Neural cell (in vitro differentiated cells): ENCODE data around the gene PTK6. TPM values are rescaled to one million over a fixed set of nuclear protein-coding genes. Genes with fewer than 3 reads are reported as not detected.

Experiments
- H2AFZ ChIP-seq: fragments of 200-600, 300-800 bp; sonication (generic), shearing (Covaris generic); 2 replicates; pipeline ENCODE4 v1.6.0; 2014; ENCODE audit warnings: low read depth, mild to moderate bottlenecking, antibody characterized with exemption, low read length, moderate library complexity
- H3F3A ChIP-seq: fragments of 200-600 bp; shearing (Covaris generic); 2 replicates; pipeline ENCODE4 v1.6.1; 2016; ENCODE audit warnings: mild to moderate bottlenecking, moderate library complexity, mixed read lengths, antibody characterized with exemption, low read length; ENCODE audit not compliant: insufficient read depth, poor library complexity, severe bottlenecking
- H3K27ac ChIP-seq: fragments of 200-600, 300-800 bp; sonication (generic), shearing (Covaris generic); 2 replicates; pipeline ENCODE4 v1.5.1; 2014; ENCODE audit warnings: mild to moderate bottlenecking, low read length, moderate library complexity
- H3K27me3 ChIP-seq: fragments of 300-800, 200-600 bp; sonication (generic), shearing (Covaris generic); 2 replicates; pipeline ENCODE4 v1.6.0; 2014; ENCODE audit warnings: mild to moderate bottlenecking, low read depth, low read length, moderate library complexity; ENCODE audit not compliant: insufficient read depth
- H3K36me3 ChIP-seq: fragments of 300-800, 200-600 bp; sonication (generic), shearing (Covaris generic); 2 replicates; pipeline ENCODE4 v1.5.1; 2014; ENCODE audit warnings: mild to moderate bottlenecking, antibody characterized with exemption, low read length, moderate library complexity; ENCODE audit not compliant: insufficient read depth
- H3K4me2 ChIP-seq: fragments of 300-800, 200-600 bp; sonication (generic), shearing (Covaris generic); 2 replicates; pipeline ENCODE4 v1.6.0; 2014; ENCODE audit warnings: mild to moderate bottlenecking, low read length
- H3K4me3 ChIP-seq: fragments of 300-800, 200-600 bp; sonication (generic), shearing (Covaris generic); 2 replicates; pipeline ENCODE4 v1.5.1; 2014; ENCODE audit warnings: mild to moderate bottlenecking, low read length, moderate library complexity
- H3K79me2 ChIP-seq: fragments of 200-600 bp; shearing (Covaris generic); replicated peaks from 2 replicates; pipeline ENCODE4 v1.6.0; 2014; ENCODE audit warnings: mild to moderate bottlenecking, low read length, moderate library complexity; ENCODE audit not compliant: insufficient read depth
- H3K9ac ChIP-seq: fragments of 300-800, 200-600 bp; sonication (generic), shearing (Covaris generic); 2 replicates; pipeline ENCODE4 v1.6.1; 2016; ENCODE audit warnings: mild to moderate bottlenecking, low read length, mixed read lengths
- H3K9me2 ChIP-seq: fragments of 200-600 bp; shearing (Covaris generic); 2 replicates; pipeline ENCODE4 v1.6.1; 2016; ENCODE audit warnings: mild to moderate bottlenecking, low read length, mixed read lengths; ENCODE audit not compliant: insufficient read depth
- H3K9me3 ChIP-seq: fragments of 200-600, 300-800 bp; sonication (generic), shearing (Covaris generic); 2 replicates; pipeline ENCODE4 v1.6.1; 2016; ENCODE audit warnings: mild to moderate bottlenecking, mixed run types, low read length, moderate library complexity, mixed read lengths
- H4K20me1 ChIP-seq: fragments of 200-600 bp; shearing (Covaris generic); 2 replicates; pipeline ENCODE4 v1.6.1; 2016; ENCODE audit warnings: mild to moderate bottlenecking, mixed run types; ENCODE audit not compliant: insufficient read depth
- EP300 ChIP-seq: fragments of 450-650 bp; conservative IDR thresholded peaks from 2 replicates; pipeline ENCODE4 v1.6.1; 2014; ENCODE audit warnings: antibody characterized with exemption, mild to moderate bottlenecking, moderate library complexity; ENCODE audit not compliant: poor library complexity, severe bottlenecking
- EZH2 ChIP-seq: fragments of 200-600, 300-800 bp; shearing (Covaris generic), sonication (generic); IDR thresholded peaks from 2 replicates; pipeline ENCODE4 v1.6.1; 2014; ENCODE audit warnings: antibody characterized with exemption, low read length, borderline replicate concordance, mild to moderate bottlenecking; ENCODE audit not compliant: insufficient read depth, poor library complexity, severe bottlenecking
- MXI1 ChIP-seq: fragments of 450-650 bp; conservative IDR thresholded peaks from 2 replicates; pipeline ENCODE4 v1.6.1; 2014; ENCODE audit warnings: antibody characterized with exemption, mild to moderate bottlenecking; ENCODE audit not compliant: poor library complexity, severe bottlenecking
- POLR2AphosphoS5 ChIP-seq: IDR thresholded peaks from 2 replicates; pipeline ENCODE4 v1.6.1; 2012
- RAD21 ChIP-seq: fragments of 450-650 bp; conservative IDR thresholded peaks from 2 replicates; pipeline ENCODE4 v1.6.1; 2014; ENCODE audit warnings: antibody characterized with exemption, mild to moderate bottlenecking, moderate library complexity
- SMC3 ChIP-seq: fragments of 450-650 bp; conservative IDR thresholded peaks from 2 replicates; pipeline ENCODE4 v1.6.1; 2014; ENCODE audit warnings: antibody characterized with exemption, mild to moderate bottlenecking, moderate library complexity; ENCODE audit not compliant: poor library complexity
- TAF1 ChIP-seq: IDR thresholded peaks from 2 replicates; pipeline ENCODE4 v1.6.1; 2012; ENCODE audit warnings: low read depth
- polyA plus RNA-seq: library from polyadenylated mRNA; depleted of rRNA; stranded (reverse); fragments of >200 nt; gene quantifications from 2 replicates; pipeline ENCODE4 v1.2.3, GENCODE V29; 2014
- TF ChIP-seq, protein P1 (sequence below): fragments of 450-650 bp; IDR thresholded peaks from 2 replicates; pipeline ENCODE4 v1.5.1; 2014; ENCODE audit warnings: antibody characterized with exemption, mild to moderate bottlenecking, moderate library complexity; ENCODE audit not compliant: poor library complexity, severe bottlenecking
- TF ChIP-seq, protein P2 (sequence below): IDR thresholded peaks from 2 replicates; pipeline ENCODE4 v1.6.1; 2012; ENCODE audit warnings: borderline replicate concordance

The PTK6 gene
- polyA plus RNA-seq, 1 donor from 2014 or later, result not detected

DNA sequence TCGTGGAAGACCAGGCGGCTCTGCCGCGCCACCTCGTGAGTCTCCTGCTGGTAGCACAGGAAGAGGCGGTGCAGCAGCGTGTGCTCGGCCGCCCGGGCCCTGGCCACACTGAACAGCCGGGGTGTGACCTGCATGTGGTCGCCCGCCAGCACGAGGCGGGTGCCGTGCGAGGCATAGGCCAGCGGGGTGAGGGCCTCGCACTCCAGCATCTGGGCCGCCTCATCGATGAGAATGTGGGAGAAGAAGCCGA is 29.9 kb upstream of the PTK6 start:
- Histone ChIP-seq H3K9me2 (no peaks in the 10 kb centered on the region), H3K36me3 (no peaks in the 10 kb centered on the region), H3K27me3 (no peaks in the 10 kb centered on the region), H2AFZ (no peak overlapping the region), H3F3A (no peaks in the 10 kb centered on the region), H3K4me2 (no peak overlapping the region), H3K9me3 (no peaks in the 10 kb centered on the region), H3K27ac (no peak overlapping the region), H3K79me2 (no peaks in the 10 kb centered on the region), H4K20me1 (no peaks in the 10 kb centered on the region), H3K4me3 (no peak overlapping the region), H3K9ac (no peak overlapping the region)
- TF ChIP-seq EP300, result no peak
- TF ChIP-seq TAF1, result no peak

DNA sequence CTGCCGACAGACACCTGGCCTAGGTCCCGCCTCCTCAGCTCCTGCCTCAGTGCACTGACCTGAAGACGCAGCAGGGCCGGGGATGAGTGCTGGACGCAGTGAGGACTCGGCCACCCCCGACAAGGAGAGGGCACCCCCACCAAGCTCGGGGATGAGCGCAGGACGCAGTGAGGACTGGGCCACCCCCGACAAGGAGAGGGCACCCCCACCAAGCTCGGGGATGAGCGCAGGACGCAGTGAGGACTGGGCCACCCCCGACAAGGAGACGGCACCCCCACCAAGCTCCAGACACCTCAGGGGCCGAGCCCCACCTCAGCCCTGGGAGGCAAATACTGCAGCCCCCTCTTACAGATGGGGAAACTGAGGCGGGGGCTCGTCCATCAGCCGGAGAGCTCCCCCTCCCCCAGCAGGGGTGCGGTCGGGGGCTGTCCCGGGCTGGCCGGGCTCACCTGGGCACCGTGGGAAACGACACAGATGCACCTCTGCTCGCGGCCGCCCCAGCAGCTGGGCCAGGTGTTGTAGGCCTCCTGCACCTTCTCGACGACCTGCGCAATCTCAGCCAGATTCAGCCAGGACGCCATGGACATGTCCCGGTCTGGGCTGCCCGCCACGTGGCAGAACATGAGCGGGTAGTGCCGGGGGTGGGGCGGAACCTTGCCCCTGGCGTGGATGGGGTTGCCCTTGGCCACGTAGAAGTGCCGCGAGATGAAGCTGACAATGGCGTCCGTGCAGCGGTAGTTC is 29.4 kb upstream of the PTK6 start:
- H3K27me3 ChIP-seq, result no peaks in the 10 kb centered on the region
- no peaks in the 10 kb centered on the region for H4K20me1 ChIP-seq
- H3K9ac ChIP-seq, result no peak overlapping the region
- H3K9me2 ChIP-seq, result no peaks in the 10 kb centered on the region
- H2AFZ ChIP-seq, result no peak overlapping the region
- no peaks in the 10 kb centered on the region for H3K36me3 ChIP-seq
- H3K4me2 ChIP-seq, result no peak overlapping the region
- TF ChIP-seq MXI1 (no peak), TAF1 (no peak), SMC3 (no peak), POLR2AphosphoS5 (no peak), EP300 (no peak), EZH2 (no peak), RAD21 (no peak)
- TF ChIP-seq, protein P1, sequence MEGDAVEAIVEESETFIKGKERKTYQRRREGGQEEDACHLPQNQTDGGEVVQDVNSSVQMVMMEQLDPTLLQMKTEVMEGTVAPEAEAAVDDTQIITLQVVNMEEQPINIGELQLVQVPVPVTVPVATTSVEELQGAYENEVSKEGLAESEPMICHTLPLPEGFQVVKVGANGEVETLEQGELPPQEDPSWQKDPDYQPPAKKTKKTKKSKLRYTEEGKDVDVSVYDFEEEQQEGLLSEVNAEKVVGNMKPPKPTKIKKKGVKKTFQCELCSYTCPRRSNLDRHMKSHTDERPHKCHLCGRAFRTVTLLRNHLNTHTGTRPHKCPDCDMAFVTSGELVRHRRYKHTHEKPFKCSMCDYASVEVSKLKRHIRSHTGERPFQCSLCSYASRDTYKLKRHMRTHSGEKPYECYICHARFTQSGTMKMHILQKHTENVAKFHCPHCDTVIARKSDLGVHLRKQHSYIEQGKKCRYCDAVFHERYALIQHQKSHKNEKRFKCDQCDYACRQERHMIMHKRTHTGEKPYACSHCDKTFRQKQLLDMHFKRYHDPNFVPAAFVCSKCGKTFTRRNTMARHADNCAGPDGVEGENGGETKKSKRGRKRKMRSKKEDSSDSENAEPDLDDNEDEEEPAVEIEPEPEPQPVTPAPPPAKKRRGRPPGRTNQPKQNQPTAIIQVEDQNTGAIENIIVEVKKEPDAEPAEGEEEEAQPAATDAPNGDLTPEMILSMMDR, result no peak
- TF ChIP-seq, protein P2, sequence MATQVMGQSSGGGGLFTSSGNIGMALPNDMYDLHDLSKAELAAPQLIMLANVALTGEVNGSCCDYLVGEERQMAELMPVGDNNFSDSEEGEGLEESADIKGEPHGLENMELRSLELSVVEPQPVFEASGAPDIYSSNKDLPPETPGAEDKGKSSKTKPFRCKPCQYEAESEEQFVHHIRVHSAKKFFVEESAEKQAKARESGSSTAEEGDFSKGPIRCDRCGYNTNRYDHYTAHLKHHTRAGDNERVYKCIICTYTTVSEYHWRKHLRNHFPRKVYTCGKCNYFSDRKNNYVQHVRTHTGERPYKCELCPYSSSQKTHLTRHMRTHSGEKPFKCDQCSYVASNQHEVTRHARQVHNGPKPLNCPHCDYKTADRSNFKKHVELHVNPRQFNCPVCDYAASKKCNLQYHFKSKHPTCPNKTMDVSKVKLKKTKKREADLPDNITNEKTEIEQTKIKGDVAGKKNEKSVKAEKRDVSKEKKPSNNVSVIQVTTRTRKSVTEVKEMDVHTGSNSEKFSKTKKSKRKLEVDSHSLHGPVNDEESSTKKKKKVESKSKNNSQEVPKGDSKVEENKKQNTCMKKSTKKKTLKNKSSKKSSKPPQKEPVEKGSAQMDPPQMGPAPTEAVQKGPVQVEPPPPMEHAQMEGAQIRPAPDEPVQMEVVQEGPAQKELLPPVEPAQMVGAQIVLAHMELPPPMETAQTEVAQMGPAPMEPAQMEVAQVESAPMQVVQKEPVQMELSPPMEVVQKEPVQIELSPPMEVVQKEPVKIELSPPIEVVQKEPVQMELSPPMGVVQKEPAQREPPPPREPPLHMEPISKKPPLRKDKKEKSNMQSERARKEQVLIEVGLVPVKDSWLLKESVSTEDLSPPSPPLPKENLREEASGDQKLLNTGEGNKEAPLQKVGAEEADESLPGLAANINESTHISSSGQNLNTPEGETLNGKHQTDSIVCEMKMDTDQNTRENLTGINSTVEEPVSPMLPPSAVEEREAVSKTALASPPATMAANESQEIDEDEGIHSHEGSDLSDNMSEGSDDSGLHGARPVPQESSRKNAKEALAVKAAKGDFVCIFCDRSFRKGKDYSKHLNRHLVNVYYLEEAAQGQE, result no peak
- H3F3A ChIP-seq, result no peaks in the 10 kb centered on the region
- no peaks in the 10 kb centered on the region for H3K9me3 ChIP-seq
- no peaks in the 10 kb centered on the region for H3K79me2 ChIP-seq
- no peak overlapping the region for H3K27ac ChIP-seq
- no peak overlapping the region for H3K4me3 ChIP-seq
